Breast epithelium (tissue), 4 donors: ENCODE data around the gene HPS3. TPM values are rescaled to one million over a fixed set of nuclear protein-coding genes. Genes with fewer than 3 reads are reported as not detected.

Source experiments
- DNase-seq, 2 donors: peaks; one replicate each; pipeline ENCODE4 v3.0.0-alpha.2; 2019; ENCODE audit warnings: low spot score in 2 of 2
- H3K27ac ChIP-seq, 2 donors: fragments of 200-600 bp; sonication (generic) in 1 of 2; one replicate each; pipeline ENCODE4 v1.5.1; 2016 to 2019; ENCODE audit warnings: mild to moderate bottlenecking in 1 of 2
- H3K27me3 ChIP-seq, 2 donors: fragments of 200-600 bp; sonication (generic) in 1 of 2; one replicate each; pipeline versions ENCODE4 v1.5.1 to v1.6.0; 2017 to 2019; ENCODE audit warnings: control low read depth in 1 of 2, mild to moderate bottlenecking in 1 of 2
- H3K36me3 ChIP-seq: fragments of 200-600 bp; one replicate; pipeline ENCODE4 v1.5.1; 2019
- H3K4me1 ChIP-seq, 2 donors: fragments of 200-600 bp; sonication (generic); one replicate each; pipeline ENCODE4 v1.5.1; 2016 to 2019; ENCODE audit warnings: control low read depth in 1 of 2
- H3K4me3 ChIP-seq, 3 donors: fragments of 200-600 bp; sonication (generic); 1 replicate in 2 of 3; 2 replicates in 1 of 3; pipeline ENCODE4 v1.5.1; 2016 to 2019; ENCODE audit warnings: mild to moderate bottlenecking in 3 of 3, moderate library complexity in 2 of 3
- H3K9me3 ChIP-seq, 2 donors: fragments of 200-600 bp; sonication (generic) in 1 of 2; one replicate each; pipeline ENCODE4 v1.5.1; 2016 to 2019; ENCODE audit warnings: control low read depth in 1 of 2
- POLR2A ChIP-seq: fragments of 450-650 bp; IDR thresholded peaks from one replicate; pipeline ENCODE4 v1.6.1; 2016; ENCODE audit warnings: antibody characterized with exemption, mild to moderate bottlenecking, moderate library complexity
- POLR2AphosphoS5 ChIP-seq, 3 donors: sonication (generic); formaldehyde crosslinking; IDR thresholded peaks; one replicate each; pipeline ENCODE4 v1.6.1; 2017; ENCODE audit warnings: antibody characterized with exemption in 3 of 3
- intact Hi-C: fragments of 100-400 bp; cut with DNase I; formaldehyde crosslinking; loops from one replicate; pipeline ENCODE4 v1.15.1; 2023; ENCODE audit warnings: low total_unique reads
- total RNA-seq, 3 donors: library from RNA; depleted of rRNA; stranded (reverse); fragments of >200 nt; gene quantifications; one replicate each; pipeline ENCODE4 v1.1.0, GENCODE V29; 2016
- TF ChIP-seq, protein P1 (sequence below), 3 donors: fragments of 450-650 bp; IDR thresholded peaks; one replicate each; pipeline ENCODE4 v1.5.1; 2016 to 2017; ENCODE audit warnings: antibody characterized with exemption in 3 of 3, mild to moderate bottlenecking in 3 of 3, moderate library complexity in 3 of 3

Gene HPS3
- total RNA-seq, 3 donors from 2014 or later: 14.4 to 27.1 (median 26.2) TPM

DNA sequence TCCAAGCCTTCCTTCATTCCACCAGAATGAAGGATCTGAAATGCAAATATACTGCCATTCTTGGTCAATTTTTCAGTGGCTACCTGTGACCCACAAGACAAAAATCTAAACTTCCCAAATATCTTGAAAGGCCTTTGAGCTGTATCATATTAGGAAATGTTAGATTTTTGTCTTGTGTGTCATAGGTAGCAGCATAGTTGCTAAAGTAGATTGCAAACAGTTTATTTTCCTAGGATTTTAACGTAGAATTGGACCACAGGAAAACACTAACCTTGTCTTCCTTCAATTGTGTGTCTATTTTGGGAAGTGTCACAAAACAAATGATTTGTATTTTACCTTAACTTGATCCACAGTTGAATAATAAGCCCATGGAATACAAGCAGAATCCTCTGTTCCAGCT, 49.8 kb downstream of the HPS3 start:
- H3K27ac ChIP-seq: peak overlapping the region; percentile 31 to 85
- no peak overlapping the region for H3K4me3 ChIP-seq
- no peaks in the 10 kb centered on the region for H3K36me3 ChIP-seq
- DNase-seq: no peak
- H3K27me3 ChIP-seq: no peaks in the 10 kb centered on the region
- TF ChIP-seq, protein P1, sequence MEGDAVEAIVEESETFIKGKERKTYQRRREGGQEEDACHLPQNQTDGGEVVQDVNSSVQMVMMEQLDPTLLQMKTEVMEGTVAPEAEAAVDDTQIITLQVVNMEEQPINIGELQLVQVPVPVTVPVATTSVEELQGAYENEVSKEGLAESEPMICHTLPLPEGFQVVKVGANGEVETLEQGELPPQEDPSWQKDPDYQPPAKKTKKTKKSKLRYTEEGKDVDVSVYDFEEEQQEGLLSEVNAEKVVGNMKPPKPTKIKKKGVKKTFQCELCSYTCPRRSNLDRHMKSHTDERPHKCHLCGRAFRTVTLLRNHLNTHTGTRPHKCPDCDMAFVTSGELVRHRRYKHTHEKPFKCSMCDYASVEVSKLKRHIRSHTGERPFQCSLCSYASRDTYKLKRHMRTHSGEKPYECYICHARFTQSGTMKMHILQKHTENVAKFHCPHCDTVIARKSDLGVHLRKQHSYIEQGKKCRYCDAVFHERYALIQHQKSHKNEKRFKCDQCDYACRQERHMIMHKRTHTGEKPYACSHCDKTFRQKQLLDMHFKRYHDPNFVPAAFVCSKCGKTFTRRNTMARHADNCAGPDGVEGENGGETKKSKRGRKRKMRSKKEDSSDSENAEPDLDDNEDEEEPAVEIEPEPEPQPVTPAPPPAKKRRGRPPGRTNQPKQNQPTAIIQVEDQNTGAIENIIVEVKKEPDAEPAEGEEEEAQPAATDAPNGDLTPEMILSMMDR (IDR thresholded peaks at IDR 0.05): no peak
- no peak for TF ChIP-seq POLR2AphosphoS5 (IDR thresholded peaks at IDR 0.05)
- TF ChIP-seq POLR2A: no peak
- H3K4me1 ChIP-seq: no peaks in the 10 kb centered on the region
- no peaks in the 10 kb centered on the region for H3K9me3 ChIP-seq
- intact Hi-C loops: no loop called here

DNA sequence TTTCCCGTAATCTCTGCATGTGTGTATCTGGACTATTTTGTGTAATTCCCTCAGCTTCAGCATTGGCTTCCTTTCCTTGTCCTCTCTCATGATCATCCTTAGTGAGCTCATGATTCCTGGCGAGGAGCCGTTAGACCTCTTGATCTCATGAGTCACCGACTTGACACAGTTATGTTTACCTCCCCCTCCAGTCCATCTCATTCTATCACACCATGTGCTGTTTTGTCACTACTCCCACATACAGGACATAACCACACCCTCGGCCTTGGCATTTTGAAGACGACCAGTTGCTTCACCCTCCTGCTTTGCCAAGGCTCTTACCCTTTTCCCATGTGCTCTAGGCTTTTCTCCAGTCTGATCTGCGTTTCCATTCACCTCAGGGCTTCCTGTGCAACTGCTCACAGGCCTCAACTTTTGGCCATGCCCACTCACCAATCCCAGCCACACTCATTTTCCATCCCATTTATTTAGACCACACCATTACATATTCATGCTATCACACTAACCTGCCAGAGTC, 50.7 kb downstream of the HPS3 start:
- no peak overlapping the region for H3K4me3 ChIP-seq
- peak overlapping the region; percentile 68 to 75 for H3K27ac ChIP-seq
- H3K36me3 ChIP-seq: no peaks in the 10 kb centered on the region
- no peaks in the 10 kb centered on the region for H3K4me1 ChIP-seq
- DNase-seq: peak; percentile 52 to 66
- intact Hi-C loops: no loop called here
- no peaks in the 10 kb centered on the region for H3K27me3 ChIP-seq
- H3K9me3 ChIP-seq: no peaks in the 10 kb centered on the region
- TF ChIP-seq POLR2A: no peak
- TF ChIP-seq POLR2AphosphoS5 (IDR thresholded peaks at IDR 0.05): peak; percentile 53 to 92 (median 78)

DNA sequence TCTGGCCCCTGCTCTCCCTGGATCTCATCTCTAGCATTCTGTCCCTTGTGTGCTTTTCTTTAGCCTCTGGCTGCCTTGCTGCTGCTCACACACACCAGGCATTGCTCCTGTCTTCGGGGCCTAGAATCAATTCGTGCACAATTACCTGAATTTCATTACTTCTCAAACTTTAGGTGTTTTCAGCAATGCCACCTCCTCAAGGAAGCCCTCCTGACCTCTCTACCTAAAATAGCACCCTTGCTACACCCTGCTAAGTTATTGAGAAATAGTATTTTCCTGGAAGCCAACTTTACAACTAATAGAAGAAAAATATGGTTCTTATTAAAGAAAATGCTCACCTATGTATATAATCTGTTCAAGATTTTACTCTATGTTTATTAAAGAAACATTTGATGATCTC, 51.7 kb downstream of the HPS3 start:
- intact Hi-C loops: no loop called here
- H3K9me3 ChIP-seq: no peaks in the 10 kb centered on the region
- no peak overlapping the region for H3K4me3 ChIP-seq
- DNase-seq: no peak
- peak overlapping the region in 1 of 2 donors; percentile 75 for H3K27ac ChIP-seq
- H3K4me1 ChIP-seq: no peaks in the 10 kb centered on the region
- H3K27me3 ChIP-seq: no peaks in the 10 kb centered on the region
- H3K36me3 ChIP-seq: no peaks in the 10 kb centered on the region
- TF ChIP-seq POLR2A (no peak), POLR2AphosphoS5 (IDR thresholded peaks at IDR 0.05) (no peak)
- TF ChIP-seq, protein P1 (IDR thresholded peaks at IDR 0.05): no peak

DNA sequence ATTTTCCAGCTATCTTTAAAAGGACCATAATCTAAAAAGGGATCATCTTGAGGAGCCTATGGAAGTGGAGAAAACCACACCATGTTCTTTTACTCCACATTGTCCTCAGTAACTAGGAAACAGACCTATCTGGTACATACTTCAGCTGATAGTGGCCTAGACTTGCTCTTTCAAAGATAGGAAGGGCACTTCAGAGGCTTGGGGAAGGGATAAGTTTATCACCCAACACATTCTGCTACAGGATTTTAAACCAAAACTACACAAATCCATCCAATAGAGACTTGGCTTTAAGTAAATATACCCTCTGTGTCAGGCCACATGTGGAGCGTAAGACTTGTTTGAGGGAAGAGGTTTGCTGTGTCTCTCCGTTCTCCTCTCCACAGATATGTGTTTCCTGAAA, 56.8 kb downstream of the HPS3 start:
- Histone ChIP-seq H3K27ac (no peak overlapping the region), H3K4me3 (no peak overlapping the region), H3K9me3 (no peaks in the 10 kb centered on the region), H3K4me1 (no peaks in the 10 kb centered on the region), H3K27me3 (no peaks in the 10 kb centered on the region), H3K36me3 (no peaks in the 10 kb centered on the region)
- intact Hi-C loops: no loop called here
- DNase-seq: no peak
- no peak for TF ChIP-seq POLR2AphosphoS5 (IDR thresholded peaks at IDR 0.05)
- no peak for TF ChIP-seq POLR2A
- TF ChIP-seq, protein P1 (IDR thresholded peaks at IDR 0.05): no peak

DNA sequence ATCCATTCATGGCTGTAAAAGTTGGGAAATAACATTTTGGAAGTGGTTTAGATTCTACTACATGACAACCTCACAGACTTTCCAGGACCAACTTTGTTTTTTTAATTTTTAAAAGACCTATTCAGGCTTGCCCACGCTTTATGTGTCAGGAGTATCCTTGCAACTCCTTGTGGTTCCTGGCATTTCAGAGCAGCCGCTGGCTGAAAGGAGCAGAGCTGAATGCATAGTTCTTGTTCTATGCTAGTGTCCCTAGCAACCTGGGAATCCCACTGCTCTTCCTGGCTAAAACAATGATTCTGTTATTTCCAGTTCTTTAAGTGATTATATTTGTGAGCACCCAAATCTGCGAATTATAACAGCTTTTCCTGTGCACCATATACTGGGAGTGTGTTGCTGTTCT, 57.3 kb downstream of the HPS3 start:
- TF ChIP-seq, protein P1 (IDR thresholded peaks at IDR 0.05): no peak
- TF ChIP-seq POLR2A (no peak), POLR2AphosphoS5 (IDR thresholded peaks at IDR 0.05) (no peak)
- intact Hi-C loops: no loop called here
- Histone ChIP-seq H3K36me3 (no peaks in the 10 kb centered on the region), H3K27me3 (no peaks in the 10 kb centered on the region), H3K27ac (no peak overlapping the region), H3K9me3 (no peaks in the 10 kb centered on the region), H3K4me3 (no peak overlapping the region), H3K4me1 (no peaks in the 10 kb centered on the region)
- DNase-seq: no peak

DNA sequence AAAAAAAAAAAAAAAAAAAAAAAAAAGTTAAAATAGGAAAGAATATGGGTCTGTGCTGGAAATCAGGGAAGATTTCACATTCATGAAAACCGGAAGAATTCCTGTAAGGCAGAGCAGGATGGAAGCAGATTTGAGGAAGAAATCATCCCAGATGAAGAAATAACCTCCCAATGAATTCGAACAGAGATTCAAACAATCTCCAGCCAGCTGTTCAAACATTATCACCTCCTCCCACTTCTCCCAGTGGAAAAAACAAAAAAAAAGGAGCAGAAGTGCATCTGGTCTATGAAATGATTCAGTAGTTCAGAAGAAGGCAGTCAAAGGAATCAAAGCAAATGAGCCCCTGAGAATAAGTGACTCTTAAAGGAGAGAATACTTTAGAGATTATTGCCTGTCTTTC, 59.1 kb downstream of the HPS3 start:
- no peaks in the 10 kb centered on the region for H3K4me1 ChIP-seq
- no peak overlapping the region for H3K27ac ChIP-seq
- intact Hi-C loops: no loop called here
- no peaks in the 10 kb centered on the region for H3K36me3 ChIP-seq
- no peaks in the 10 kb centered on the region for H3K27me3 ChIP-seq
- H3K4me3 ChIP-seq: no peak overlapping the region
- DNase-seq: no peak
- TF ChIP-seq, protein P1 (IDR thresholded peaks at IDR 0.05): no peak
- TF ChIP-seq POLR2A (no peak), POLR2AphosphoS5 (IDR thresholded peaks at IDR 0.05) (no peak)
- no peaks in the 10 kb centered on the region for H3K9me3 ChIP-seq
